Panc1 (cell line): ENCODE data around the gene EGFLAM. TPM values are rescaled to one million over a fixed set of nuclear protein-coding genes. Genes with fewer than 3 reads are reported as not detected.

ENCODE experiments used
- ATAC-seq: fragments of 200-7000 bp; cut with Tn5 transposase; 2 replicates; pipeline ENCODE4 v1.9.1; 2020; ENCODE audit warnings: mild to moderate bottlenecking, moderate library complexity
- BruUV-seq: library from RNA; stranded (reverse); fragments of 400-500 nt; replicated peaks from 2 replicates; lab custom pipeline; 2021; lab: Mats Ljungman, UMichigan
- CTCF ChIA-PET: fragments of 300-600 bp; sonication (Branson Sonifier 250); formaldehyde crosslinking; loops from one replicate; lab custom pipeline; 2022; ENCODE audit warnings: antibody characterized with exemption; lab: Charles Lee
- POLR2A ChIA-PET: fragments of 300-600 bp; sonication (Branson Sonifier 250); formaldehyde crosslinking; loops from one replicate; lab custom pipeline; 2022; ENCODE audit warnings: antibody characterized with exemption; lab: Charles Lee
- DNase-seq: peaks from one replicate; pipeline ENCODE4 v3.0.0-alpha.2; 2010; ENCODE audit warnings: low read depth, low spot score
- H3K27ac ChIP-seq: 2 replicates; pipeline ENCODE4 v1.5.1; 2011; ENCODE audit warnings: mild to moderate bottlenecking, low read length, inconsistent platforms
- H3K27me3 ChIP-seq: fragments of 200-500 bp; sonication (Bioruptor generic); 2 replicates; pipeline ENCODE4 v1.6.0; 2014; ENCODE audit warnings: low read length, inconsistent platforms; ENCODE audit not compliant: control insufficient read depth, insufficient read depth
- H3K36me3 ChIP-seq: fragments of 200-500 bp; sonication (Bioruptor generic); 2 replicates; pipeline ENCODE4 v1.5.1; 2014; ENCODE audit warnings: inconsistent platforms, mild to moderate bottlenecking, low read length, moderate library complexity; ENCODE audit not compliant: control insufficient read depth, insufficient read depth
- H3K4me1 ChIP-seq: 2 replicates; pipeline ENCODE4 v1.5.1; 2011; ENCODE audit warnings: inconsistent platforms, mild to moderate bottlenecking, low read length, moderate library complexity; ENCODE audit not compliant: control insufficient read depth, insufficient read depth
- H3K4me3 ChIP-seq, 2 experiments: 2 replicates each; pipeline ENCODE4 v1.5.1; 2011 to 2012; ENCODE audit warnings: low read depth in 2 of 2, low read length in 2 of 2, mild to moderate bottlenecking in 2 of 2, inconsistent platforms in 1 of 2, moderate library complexity in 1 of 2
- H3K9me3 ChIP-seq: fragments of 200-500 bp; sonication (Bioruptor generic); 2 replicates; pipeline ENCODE4 v1.5.1; 2014; ENCODE audit warnings: low read depth, mild to moderate bottlenecking, inconsistent platforms, low read length, moderate library complexity; ENCODE audit not compliant: control insufficient read depth, insufficient read depth
- POLR2AphosphoS5 ChIP-seq: IDR thresholded peaks from 2 replicates; pipeline ENCODE4 v1.6.1; 2012; ENCODE audit warnings: mild to moderate bottlenecking, low read depth, low read length, moderate library complexity
- SIN3A ChIP-seq: IDR thresholded peaks from 2 replicates; pipeline ENCODE4 v1.6.1; 2012; ENCODE audit warnings: low read depth, mild to moderate bottlenecking, low read length, moderate library complexity, borderline replicate concordance; ENCODE audit not compliant: insufficient read depth
- in situ Hi-C: cut with HindIII; loops from 2 replicates; pipeline ENCODE4 v1.10.0; 2016; ENCODE audit warnings: low sequenced_read_pairs, low pct_unique_long_range_greater_than_20kb
- intact Hi-C: fragments of 100-400 bp; cut with micrococcal nuclease; formaldehyde crosslinking; loops from one replicate; pipeline ENCODE4 v1.10.0; 2022; ENCODE audit not compliant: unreplicated experiment
- total RNA-seq: library from RNA; stranded (reverse); gene quantifications from one replicate; pipeline ENCODE4 v1.2.1, GENCODE V29; 2021; ENCODE audit not compliant: unreplicated experiment
- TF ChIP-seq, protein P1 (sequence below), 2 experiments: IDR thresholded peaks; 2 replicates each; pipeline ENCODE4 v1.6.1; 2011 to 2012; ENCODE audit warnings: low read depth in 2 of 2, control low read depth in 1 of 2, low read length in 1 of 2, mild to moderate bottlenecking in 1 of 2, moderate library complexity in 1 of 2; ENCODE audit not compliant: insufficient read depth in 1 of 2
- TF ChIP-seq, protein P2 (sequence below): fragments of 450-650 bp; IDR thresholded peaks from 2 replicates; pipeline ENCODE4 v1.5.1; 2017; ENCODE audit warnings: mild to moderate bottlenecking

The EGFLAM gene
- total RNA-seq, 1 experiment from 2014 or later, result 14.8 TPM

DNA sequence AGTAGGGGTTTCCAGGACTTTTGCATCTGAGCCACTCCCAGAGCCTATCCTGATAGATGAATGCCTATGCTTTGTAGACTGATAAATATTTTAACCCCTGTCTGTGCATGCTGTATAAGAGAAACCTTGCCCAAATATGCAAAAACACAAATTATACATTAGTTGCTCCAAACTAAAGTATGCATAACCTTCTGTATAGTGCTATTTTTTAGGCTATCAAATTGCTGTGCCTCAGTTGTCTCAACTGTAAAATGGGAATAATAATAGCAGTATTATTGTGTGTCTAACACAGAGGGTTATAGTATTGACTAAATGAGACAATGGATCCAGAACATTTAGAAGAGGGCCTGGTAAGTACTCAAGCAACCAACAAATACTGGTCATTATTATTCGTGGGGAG is 180.4 kb downstream of the EGFLAM start:
- Histone ChIP-seq H3K27ac (no peak overlapping the region), H3K9me3 (no peaks in the 10 kb centered on the region), H3K4me1 (0 out of 2 replicates have a peak, but pooled peaks cover 2% of the 10 kb centered on the region), H3K36me3 (no peaks in the 10 kb centered on the region), H3K27me3 (no peaks in the 10 kb centered on the region; the same call in 1 of the 2 replicates), H3K4me3 (no peak overlapping the region)
- TF ChIP-seq POLR2AphosphoS5 (no peak), SIN3A (no peak)
- TF ChIP-seq, protein P1, sequence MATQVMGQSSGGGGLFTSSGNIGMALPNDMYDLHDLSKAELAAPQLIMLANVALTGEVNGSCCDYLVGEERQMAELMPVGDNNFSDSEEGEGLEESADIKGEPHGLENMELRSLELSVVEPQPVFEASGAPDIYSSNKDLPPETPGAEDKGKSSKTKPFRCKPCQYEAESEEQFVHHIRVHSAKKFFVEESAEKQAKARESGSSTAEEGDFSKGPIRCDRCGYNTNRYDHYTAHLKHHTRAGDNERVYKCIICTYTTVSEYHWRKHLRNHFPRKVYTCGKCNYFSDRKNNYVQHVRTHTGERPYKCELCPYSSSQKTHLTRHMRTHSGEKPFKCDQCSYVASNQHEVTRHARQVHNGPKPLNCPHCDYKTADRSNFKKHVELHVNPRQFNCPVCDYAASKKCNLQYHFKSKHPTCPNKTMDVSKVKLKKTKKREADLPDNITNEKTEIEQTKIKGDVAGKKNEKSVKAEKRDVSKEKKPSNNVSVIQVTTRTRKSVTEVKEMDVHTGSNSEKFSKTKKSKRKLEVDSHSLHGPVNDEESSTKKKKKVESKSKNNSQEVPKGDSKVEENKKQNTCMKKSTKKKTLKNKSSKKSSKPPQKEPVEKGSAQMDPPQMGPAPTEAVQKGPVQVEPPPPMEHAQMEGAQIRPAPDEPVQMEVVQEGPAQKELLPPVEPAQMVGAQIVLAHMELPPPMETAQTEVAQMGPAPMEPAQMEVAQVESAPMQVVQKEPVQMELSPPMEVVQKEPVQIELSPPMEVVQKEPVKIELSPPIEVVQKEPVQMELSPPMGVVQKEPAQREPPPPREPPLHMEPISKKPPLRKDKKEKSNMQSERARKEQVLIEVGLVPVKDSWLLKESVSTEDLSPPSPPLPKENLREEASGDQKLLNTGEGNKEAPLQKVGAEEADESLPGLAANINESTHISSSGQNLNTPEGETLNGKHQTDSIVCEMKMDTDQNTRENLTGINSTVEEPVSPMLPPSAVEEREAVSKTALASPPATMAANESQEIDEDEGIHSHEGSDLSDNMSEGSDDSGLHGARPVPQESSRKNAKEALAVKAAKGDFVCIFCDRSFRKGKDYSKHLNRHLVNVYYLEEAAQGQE (IDR thresholded peaks at IDR 0.05; ENCODE audit: insufficient read depth in 1 of 2, low read depth in 2 of 2, low read length in 1 of 2), result no peak
- TF ChIP-seq, protein P2, sequence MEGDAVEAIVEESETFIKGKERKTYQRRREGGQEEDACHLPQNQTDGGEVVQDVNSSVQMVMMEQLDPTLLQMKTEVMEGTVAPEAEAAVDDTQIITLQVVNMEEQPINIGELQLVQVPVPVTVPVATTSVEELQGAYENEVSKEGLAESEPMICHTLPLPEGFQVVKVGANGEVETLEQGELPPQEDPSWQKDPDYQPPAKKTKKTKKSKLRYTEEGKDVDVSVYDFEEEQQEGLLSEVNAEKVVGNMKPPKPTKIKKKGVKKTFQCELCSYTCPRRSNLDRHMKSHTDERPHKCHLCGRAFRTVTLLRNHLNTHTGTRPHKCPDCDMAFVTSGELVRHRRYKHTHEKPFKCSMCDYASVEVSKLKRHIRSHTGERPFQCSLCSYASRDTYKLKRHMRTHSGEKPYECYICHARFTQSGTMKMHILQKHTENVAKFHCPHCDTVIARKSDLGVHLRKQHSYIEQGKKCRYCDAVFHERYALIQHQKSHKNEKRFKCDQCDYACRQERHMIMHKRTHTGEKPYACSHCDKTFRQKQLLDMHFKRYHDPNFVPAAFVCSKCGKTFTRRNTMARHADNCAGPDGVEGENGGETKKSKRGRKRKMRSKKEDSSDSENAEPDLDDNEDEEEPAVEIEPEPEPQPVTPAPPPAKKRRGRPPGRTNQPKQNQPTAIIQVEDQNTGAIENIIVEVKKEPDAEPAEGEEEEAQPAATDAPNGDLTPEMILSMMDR, result no peak
- BruUV-seq, result no TSS peak
- ATAC-seq (no peak), DNase-seq (no peak)
- intact Hi-C loops (no loop called here), in situ Hi-C loops (no loop called here)
- CTCF ChIA-PET, result no interaction called here
- POLR2A ChIA-PET, result no interaction called here

DNA sequence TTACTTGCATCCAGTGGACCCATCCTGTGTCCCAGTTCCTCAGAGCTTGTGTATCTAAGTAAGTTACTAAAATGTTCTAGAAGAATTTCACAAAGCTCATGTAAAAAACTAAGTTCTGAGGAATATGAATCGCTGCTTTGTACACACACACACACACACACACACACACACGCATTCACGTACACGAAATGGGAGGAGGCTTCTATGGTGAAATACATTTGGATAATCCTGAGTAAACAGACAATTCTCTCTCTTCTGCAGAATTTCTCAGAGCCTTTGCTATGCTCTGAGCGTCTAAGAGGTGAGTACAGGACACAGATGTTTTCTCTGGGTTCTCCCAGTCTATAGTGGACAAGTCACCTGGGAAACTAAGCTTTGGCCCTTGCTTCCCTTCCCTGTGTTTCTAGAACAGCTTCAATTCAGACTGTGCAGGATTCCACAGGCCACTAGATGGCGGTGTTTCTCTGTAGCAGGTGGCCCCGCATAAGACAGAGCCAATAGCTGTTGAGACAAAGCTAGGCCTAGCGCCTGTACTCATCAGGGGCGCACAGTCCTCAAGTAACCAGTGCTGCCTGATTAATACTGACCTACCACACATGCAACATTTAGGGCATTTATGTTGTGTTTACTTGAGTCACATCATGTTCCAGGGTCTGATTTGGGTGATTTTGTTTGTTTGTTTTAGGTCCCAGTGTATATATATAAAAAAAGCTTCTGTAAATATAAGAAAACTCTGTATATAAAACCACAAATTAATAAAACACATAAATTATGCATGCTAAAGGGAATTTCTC is 183.3 kb downstream of the EGFLAM start:
- H3K27ac ChIP-seq, result no peak overlapping the region; the same call in 1 of the 2 replicates
- no peak overlapping the region for H3K4me3 ChIP-seq
- CTCF ChIA-PET, result interaction anchor here (0.5 to 4.0 kb wide), 42 partner anchors 8 to 1726 kb away, joined by 3 to 67 read pairs (median 4); no protein-coding TSS in a partner anchor
- TF ChIP-seq, protein P2, result peak; percentile 96
- no peak for TF ChIP-seq SIN3A
- no peaks in the 10 kb centered on the region for H3K27me3 ChIP-seq
- intact Hi-C loops, result loop anchor here (2.0 to 5.0 kb wide), 3 partner anchors 109 to 481 kb away; no protein-coding TSS in a partner anchor
- H3K36me3 ChIP-seq, result no peaks in the 10 kb centered on the region
- 0 out of 2 replicates have a peak, but pooled peaks cover 5% of the 10 kb centered on the region for H3K4me1 ChIP-seq
- in situ Hi-C loops, result no loop called here
- POLR2A ChIA-PET, result interaction anchor here (0.6 to 1.8 kb wide), 3 partner anchors 22 to 369 kb away, joined by 4 to 5 read pairs (median 4); no protein-coding TSS in a partner anchor
- DNase-seq, result peak; percentile 89
- no TSS peak for BruUV-seq
- ATAC-seq, result peak; percentile 94
- H3K9me3 ChIP-seq, result no peaks in the 10 kb centered on the region
